Measurements from ENCODE around the gene CLDN15.

DNA sequence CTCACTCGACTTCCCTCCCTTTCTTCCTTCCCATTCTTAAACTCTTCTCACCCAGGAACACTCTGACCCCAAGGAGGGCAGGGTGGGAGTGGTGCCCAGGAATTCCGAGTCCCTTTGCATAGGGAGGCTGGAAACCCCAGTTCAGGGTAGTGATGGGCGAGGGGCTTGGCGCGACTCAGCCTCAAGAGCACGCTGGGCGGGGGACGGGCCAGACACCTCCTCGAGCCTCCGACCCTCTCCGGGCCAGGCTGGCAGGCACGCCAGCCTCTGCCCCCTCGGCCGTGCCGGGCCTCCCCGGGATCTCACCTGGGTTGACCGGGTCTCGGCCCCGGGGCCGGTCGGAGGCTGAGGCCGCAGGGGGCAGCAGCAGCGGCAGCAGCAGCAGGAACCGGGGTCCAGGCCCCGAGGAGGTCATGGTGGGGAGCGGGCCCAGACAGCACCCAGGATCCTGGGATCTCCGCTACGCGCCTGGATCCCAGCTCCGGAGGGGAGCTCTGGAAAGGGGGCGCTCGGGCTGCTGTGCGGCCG is 20.7 kb downstream of the CLDN15 start:
- no peak for TF ChIP-seq POLR2A (IDR thresholded peaks at IDR 0.05; ENCODE audit: low read length)
- no peak for TF ChIP-seq GATA1 (IDR thresholded peaks at IDR 0.05; ENCODE audit: low read depth, low read length)

All from erythroblast (primary cell).